Urinary bladder (tissue), 4 donors: ENCODE measurements around the gene VIPAS39. TPM values are rescaled to one million over a fixed set of nuclear protein-coding genes. Genes with fewer than 3 reads are reported as not detected.

Source experiments
- DNase-seq: peaks from one replicate; pipeline ENCODE4 v3.0.0-alpha.2; 2015; ENCODE audit errors: extremely low spot score
- H3K27ac ChIP-seq: one replicate; pipeline ENCODE4 v1.5.1; 2013; ENCODE audit warnings: low read depth, mild to moderate bottlenecking, moderate library complexity
- H3K36me3 ChIP-seq: one replicate; pipeline ENCODE4 v1.6.1; 2013; ENCODE audit warnings: mild to moderate bottlenecking, moderate library complexity; ENCODE audit not compliant: insufficient read depth
- H3K4me1 ChIP-seq: one replicate; pipeline ENCODE4 v1.6.1; 2013; ENCODE audit warnings: mild to moderate bottlenecking, moderate library complexity; ENCODE audit not compliant: insufficient read depth
- H3K4me3 ChIP-seq: one replicate; pipeline ENCODE4 v1.5.1; 2013; ENCODE audit warnings: low read depth, low read length
- WGBS: extraction: QIAGEN DNeasy Blood & Tissue Kit; methylation state at CpG from one replicate; pipeline ENCODE4 v1.1.7; 2013; 5-methylcytosine and 5-hydroxymethylcytosine counted together
- polyA plus RNA-seq: library from polyadenylated mRNA; stranded (reverse); fragments of 200-250 nt; gene quantifications from one replicate; pipeline ENCODE4 v1.2.3, GENCODE V29; 2013
- total RNA-seq: library from RNA; depleted of rRNA; stranded (reverse); fragments of >200 nt; gene quantifications from one replicate; pipeline ENCODE4 v1.2.3, GENCODE V29; 2014
- donor health status: healthy with polysubstance abuse.
- donor health status: healthy.

The VIPAS39 gene
- total and polyA plus RNA-seq, 2 donors = 19.5 to 21.5 TPM

DNA sequence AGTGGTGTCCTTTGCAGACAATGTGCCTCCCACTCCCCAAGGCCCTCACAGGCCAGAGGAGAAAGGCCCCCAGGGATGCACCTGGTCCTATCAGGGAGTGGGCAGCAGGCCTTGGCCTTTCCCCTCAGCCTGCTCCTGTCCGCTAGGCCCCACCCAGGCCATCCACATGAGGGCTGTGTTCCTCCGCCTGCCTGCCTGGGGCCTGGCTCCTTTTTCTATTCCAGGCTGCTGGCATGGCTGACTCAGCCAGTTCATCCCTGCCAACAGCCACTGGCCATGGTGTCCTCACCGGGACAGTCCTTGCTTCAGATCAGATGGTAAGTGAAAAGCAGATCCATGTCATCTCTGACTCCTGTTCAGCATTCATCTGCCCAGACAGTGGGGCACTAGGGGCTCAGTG is 27.9 kb upstream of the VIPAS39 start:
- DNase-seq = no peak
- H3K36me3 ChIP-seq = no peaks in the 10 kb centered on the region
- no peaks in the 10 kb centered on the region for H3K4me1 ChIP-seq
- WGBS = 89% methylated on average over 3 of the region's 3 CpGs
- no peak overlapping the region for H3K27ac ChIP-seq
- H3K4me3 ChIP-seq = no peak overlapping the region

DNA sequence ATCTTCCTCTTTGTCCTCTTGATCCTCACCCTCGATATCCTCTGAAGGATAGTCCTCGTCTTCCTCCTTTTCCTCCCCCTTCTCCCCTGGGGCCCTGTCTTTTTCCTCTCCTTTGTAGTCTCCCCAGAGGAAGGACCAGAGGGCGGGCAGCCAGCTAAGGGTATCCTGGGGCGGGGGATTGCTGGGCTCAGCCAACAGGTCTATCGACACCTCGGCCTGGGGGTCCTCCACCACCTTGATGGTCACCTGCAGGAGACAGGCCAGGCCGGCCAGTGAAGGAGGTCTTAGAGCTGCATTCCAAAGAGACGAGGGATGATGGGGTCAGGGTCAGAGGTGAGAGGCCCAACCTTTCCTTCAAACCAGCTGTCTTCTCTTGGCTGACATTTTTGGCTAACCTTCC is 25.0 kb upstream of the VIPAS39 start:
- H3K27ac ChIP-seq = no peak overlapping the region
- WGBS = 80% methylated on average over 8 of the region's 8 CpGs
- H3K4me1 ChIP-seq = no peaks in the 10 kb centered on the region
- H3K4me3 ChIP-seq = no peak overlapping the region
- DNase-seq = no peak
- no peaks in the 10 kb centered on the region for H3K36me3 ChIP-seq

DNA sequence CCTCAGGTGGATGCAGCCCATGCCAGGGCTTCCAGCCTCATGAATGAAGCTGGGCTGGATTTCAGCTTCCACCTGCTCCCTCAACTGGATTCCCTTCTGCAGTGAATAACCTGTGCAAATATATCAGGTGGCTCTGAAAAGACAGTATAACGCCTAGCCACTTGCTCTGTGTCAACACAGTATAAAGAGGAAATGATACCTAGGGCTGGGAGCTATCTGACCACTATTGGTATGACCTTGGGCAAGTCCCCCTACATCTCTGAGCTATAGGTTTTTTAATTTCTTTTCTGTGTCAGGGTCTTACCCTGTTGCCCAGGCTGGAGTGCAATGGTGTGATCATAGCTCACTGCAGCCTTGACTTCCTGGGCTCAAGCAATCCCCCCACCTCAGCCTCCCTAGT is 21.4 kb upstream of the VIPAS39 start:
- 80% methylated on average over 1 of the region's 1 CpG for WGBS

DNA sequence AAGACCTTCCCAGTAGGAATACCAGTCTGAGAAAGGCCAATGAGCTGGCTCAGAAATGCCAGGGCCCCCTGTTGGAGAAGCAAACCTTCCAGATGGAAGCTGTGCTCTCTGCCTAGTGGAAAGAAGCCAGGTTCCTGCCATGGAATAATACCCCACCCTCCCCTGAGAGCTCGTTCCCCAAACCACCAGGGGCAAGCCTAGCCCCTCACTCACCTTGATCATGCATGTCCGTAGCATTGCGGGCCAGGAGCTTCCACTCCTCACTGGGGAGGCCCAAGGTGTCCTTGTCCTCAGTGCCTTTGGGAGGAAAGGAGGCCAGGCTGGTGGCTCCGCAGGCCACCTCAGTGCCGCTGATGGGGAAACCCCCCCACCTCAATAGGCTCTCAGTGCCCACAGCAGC is 20.6 kb upstream of the VIPAS39 start:
- DNase-seq = no peak
- Histone ChIP-seq H3K4me3 (no peak overlapping the region), H3K36me3 (no peaks in the 10 kb centered on the region), H3K27ac (no peak overlapping the region), H3K4me1 (no peaks in the 10 kb centered on the region)
- 87% methylated on average over 5 of the region's 5 CpGs for WGBS

More for the DNA sequence above, 21.4 kb upstream of the VIPAS39 start:
- H3K27ac ChIP-seq = no peak overlapping the region
- no peak for DNase-seq
- no peaks in the 10 kb centered on the region for H3K4me1 ChIP-seq
- no peaks in the 10 kb centered on the region for H3K36me3 ChIP-seq
- H3K4me3 ChIP-seq = no peak overlapping the region

DNA sequence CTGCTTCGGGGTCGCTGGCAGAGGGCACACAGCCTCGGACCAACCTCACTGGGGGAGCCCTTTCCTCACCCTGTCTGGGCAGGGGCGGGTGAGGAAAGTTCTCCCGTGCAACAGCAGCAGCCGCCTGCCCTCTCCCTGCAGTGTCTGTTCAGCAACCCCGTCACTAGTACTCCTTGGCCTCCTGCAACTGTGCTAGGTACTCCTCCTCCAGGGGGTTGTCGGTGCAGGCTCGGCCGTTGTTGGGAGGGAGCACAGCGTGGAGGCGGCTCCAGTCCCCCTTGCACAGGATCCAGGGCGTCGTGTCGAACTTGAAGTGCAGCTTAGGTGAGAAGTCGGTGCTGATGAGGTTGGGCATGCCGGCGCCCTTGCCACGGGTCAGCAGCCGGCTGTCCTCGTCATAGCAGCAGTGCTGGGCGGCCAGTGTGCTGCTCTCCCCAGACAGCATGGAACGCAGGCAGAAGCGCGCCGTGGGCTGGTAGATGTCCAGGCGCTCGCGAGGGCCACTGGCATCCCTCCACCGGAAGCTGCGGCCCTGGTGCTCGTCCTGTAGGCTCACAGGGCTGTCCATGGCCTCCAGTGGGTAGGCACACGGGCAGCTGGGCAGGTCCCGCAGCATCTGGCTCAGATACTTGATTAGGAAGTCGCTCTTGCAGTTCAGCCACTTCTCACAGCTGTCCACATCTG is 18.2 kb upstream of the VIPAS39 start:
- no peaks in the 10 kb centered on the region for H3K36me3 ChIP-seq
- H3K27ac ChIP-seq = no peak overlapping the region
- H3K4me3 ChIP-seq = no peak overlapping the region
- no peaks in the 10 kb centered on the region for H3K4me1 ChIP-seq
- DNase-seq = no peak
- 87% methylated on average over 35 of the region's 35 CpGs for WGBS

DNA sequence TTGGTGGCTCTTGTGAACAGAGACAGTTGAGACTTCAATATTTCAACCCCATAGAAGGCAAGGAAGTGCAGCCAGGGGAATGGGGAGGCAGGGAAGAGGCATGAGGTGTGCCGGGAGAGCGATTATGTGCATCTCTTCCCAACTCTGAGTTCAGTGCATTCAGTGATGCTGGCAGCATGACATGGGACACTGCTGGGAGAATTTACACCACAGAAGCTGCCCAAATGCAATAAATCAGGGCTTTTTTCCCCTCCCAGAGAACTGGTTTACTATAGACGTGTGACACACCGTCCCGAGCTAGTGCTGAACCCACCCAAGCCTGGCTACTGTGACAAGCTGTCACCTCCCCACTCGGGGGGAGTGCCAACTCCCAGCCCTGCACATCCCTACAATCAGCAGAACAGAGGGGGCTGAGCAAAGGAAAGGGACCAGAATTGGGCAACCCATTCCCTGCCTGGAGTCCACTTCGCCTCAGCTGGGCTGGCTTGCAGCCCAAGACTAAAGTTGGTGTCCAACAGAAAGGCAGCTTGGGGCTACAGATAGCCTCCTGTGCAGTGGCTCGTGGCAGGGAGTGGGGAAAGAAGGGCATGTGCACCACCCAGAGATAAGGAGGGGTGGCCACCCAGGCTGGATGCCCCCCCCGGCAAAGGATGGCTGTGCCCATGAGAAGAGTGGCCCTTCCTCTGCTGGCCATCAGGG is 17.2 kb upstream of the VIPAS39 start:
- H3K4me3 ChIP-seq = no peak overlapping the region
- no peak overlapping the region for H3K27ac ChIP-seq
- no peak for DNase-seq
- no peaks in the 10 kb centered on the region for H3K4me1 ChIP-seq
- no peaks in the 10 kb centered on the region for H3K36me3 ChIP-seq
- 45% methylated on average over 9 of the region's 9 CpGs for WGBS

DNA sequence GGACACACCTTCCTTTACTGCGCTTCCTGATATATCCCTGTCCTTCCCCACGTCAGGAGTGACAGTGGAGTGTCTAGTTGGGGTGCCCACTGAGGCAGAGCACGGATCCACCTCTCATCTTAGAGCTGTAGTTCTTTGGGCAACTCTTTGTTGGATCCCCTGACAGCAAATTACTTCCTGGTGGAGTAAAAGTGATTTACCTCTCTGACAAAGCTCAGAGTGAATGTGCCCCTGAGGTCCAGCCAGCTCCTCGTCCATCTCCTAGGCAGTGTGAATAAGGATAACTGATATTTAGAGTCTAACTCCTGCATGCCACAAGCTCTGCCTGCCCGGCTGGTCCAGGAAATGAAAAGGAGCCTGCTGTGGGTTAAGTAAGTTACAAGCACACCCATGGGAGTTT is 16.5 kb upstream of the VIPAS39 start:
- no peak overlapping the region for H3K4me3 ChIP-seq
- no peak for DNase-seq
- H3K36me3 ChIP-seq = no peaks in the 10 kb centered on the region
- no peaks in the 10 kb centered on the region for H3K4me1 ChIP-seq
- H3K27ac ChIP-seq = no peak overlapping the region
- WGBS = 64% methylated on average over 5 of the region's 5 CpGs

DNA sequence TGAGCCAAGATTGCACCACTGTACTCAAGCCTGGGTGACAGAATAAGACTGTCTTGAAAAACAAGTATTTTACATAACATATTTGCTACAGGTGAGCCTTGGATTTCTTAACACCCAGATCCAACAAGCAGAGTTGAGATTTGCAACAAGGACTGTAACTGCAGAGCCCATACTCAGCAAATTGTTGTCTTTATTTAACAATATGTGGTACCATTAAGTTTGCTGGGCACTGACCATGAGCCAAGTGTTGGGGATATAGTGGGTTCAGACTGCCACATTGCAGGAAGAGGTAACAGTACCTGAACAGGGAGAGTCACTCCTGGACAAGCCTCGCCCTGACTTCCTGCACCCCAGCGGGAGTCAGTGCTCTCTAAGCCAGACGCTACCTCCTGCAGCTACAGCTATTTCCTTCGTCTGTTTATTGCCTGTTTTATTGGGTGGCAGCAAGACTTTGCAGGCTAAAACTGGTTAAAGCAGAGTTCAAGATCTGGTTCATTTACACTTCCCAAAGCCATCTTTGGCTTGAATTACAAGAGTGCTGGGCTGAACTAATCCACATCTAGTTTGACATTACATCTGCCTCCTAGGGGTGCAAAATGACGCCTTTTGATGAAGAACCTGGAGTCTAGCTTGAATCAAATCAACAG is 12.9 kb upstream of the VIPAS39 start:
- peak; percentile 26 for DNase-seq
- WGBS = 32% methylated on average over 5 of the region's 5 CpGs
- Histone ChIP-seq H3K27ac (no peak overlapping the region), H3K4me1 (no peaks in the 10 kb centered on the region), H3K4me3 (no peak overlapping the region), H3K36me3 (peaks cover 7% of the 10 kb centered on the region)

DNA sequence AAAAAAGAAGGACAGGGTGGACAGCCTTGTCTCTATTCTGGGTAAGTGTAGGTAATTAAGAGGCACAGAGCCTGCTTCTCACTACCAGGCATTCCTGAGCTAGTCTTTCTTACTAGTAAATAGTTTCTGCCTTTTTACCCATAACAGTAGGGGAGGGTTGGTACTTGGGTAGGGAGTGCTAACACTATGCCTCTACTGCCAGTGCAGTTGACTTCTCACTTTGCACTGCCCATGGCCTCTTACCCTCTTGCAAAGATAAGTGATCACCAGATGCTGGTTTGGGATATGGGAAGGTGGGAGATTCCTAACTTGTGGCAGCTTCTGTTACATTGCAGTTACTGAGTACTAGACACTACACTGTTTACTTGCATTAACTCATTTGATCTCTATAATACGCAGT is 12.1 kb upstream of the VIPAS39 start:
- WGBS = 71% methylated on average over 1 of the region's 1 CpG
- no peak for DNase-seq
- H3K4me3 ChIP-seq = no peak overlapping the region
- H3K36me3 ChIP-seq = peaks cover 11% of the 10 kb centered on the region
- H3K27ac ChIP-seq = no peak overlapping the region
- H3K4me1 ChIP-seq = no peaks in the 10 kb centered on the region

DNA sequence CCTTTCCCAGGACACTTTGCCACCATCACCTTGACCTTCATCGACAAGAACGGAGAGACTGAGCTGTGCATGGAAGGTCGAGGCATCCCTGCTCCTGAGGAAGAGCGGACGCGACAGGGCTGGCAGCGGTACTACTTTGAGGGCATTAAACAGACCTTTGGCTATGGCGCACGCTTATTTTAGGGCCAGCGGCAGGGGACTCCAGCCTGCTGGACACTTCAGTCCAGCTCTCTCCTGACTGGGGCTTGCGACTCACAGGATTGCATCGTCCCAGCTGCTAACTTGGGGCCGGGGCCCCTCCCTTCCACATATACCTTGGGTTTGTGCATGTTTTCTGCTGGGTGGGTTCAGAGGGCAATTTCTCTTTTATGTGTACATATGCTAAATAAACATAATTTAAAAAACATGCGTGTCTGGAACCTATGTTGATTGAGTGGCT is 11.7 kb upstream of the VIPAS39 start:
- Histone ChIP-seq H3K27ac (no peak overlapping the region), H3K4me1 (no peaks in the 10 kb centered on the region), H3K4me3 (no peak overlapping the region), H3K36me3 (peaks cover 11% of the 10 kb centered on the region)
- 84% methylated on average over 14 of the region's 14 CpGs for WGBS
- DNase-seq = no peak

DNA sequence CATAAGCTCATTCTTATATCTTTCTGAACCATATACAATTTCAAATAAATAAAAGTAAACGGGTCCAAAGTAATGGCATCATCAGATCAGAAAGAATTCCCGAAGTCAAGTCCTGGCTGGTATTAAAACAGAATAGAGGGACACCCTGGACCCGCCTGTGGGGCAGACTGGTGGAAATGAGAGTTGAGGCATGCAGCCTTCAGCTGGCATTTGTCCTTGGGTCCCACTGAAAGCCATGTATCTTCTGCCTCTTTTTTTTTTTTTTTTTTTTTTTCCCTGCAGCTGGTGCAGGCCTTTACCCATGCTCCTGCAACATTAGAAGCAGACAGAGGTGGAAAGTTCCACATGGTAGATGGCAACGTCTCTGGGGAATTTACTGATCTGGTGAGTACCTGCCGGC is 10.4 kb upstream of the VIPAS39 start:
- Histone ChIP-seq H3K36me3 (peaks cover 15% of the 10 kb centered on the region), H3K4me3 (no peak overlapping the region), H3K4me1 (no peaks in the 10 kb centered on the region), H3K27ac (no peak overlapping the region)
- DNase-seq = no peak
- 85% methylated on average over 5 of the region's 5 CpGs for WGBS

DNA sequence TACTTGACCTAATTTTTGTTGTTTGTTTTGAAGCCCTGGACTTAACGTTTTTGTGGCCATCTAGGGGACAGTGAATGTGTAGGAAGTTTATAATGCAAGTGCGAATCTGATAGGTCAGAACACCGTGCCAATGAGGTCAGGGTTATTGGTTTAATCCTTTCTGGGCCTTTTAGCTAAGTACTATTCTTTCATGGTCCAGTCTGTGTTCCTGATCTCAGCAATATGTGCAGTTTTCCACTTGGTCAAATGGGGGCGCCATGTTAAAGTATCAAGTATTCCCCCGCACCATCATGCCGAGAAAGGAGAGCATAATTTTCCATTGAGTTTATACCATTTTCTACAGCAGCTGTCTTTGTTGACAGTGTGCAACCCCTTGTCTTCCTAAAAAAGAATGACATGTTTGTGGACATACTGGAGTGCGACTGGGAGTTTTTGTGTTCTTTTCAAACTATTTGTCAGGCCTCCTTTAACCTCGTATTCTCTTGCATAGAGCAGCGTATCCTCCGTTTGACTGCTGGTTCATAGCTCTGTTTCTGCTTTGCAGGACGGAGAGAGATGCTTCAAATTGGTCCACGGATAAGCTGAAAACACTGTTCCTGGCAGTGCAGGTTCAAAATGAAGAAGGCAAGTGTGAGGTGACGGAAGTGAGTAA is 1.8 kb upstream of the VIPAS39 start:
- 32% methylated on average over 13 of the region's 13 CpGs for WGBS

DNA sequence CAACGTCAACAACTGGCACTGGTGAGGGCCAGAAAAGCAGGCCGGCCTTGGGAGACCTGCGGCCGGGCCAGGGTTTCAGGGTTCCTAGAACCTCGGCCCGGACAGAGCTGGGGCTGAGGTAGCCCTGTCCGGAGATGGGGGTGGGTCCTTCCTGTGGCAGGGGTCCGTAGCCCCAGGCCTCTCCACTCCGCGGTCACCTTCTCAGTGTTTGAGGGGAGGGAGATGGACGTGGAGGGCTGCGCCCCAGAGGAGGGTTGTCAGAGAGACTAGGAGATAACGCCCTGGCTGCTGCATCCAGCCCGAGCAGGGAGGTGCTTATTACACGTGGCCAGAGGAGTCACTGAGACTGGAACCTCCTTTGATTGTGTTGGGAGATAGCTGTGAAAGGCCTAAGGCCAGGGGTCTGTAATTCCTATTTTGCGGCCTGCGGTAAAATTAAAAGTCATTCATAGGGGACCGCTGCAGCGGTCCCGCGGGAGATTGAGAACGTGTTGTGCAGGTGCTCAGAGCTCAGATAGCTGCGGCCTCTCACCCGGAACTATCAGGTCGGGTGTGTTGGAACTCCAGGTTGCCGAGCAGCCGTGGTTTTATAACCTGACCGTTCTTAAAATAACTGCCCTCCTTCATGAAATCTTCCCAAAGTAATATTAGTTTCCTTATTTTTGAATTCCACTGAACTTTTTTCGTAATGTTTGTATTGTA is 999 bp upstream of the VIPAS39 start:
- Histone ChIP-seq H3K27ac (peak overlapping the region; percentile 71), H3K4me3 (peak overlapping the region; percentile 93), H3K4me1 (no peaks in the 10 kb centered on the region), H3K36me3 (peaks cover 3% of the 10 kb centered on the region)
- no peak for DNase-seq
- WGBS = under 1% methylated on average over 29 of the region's 29 CpGs

More for the DNA sequence above, 1.8 kb upstream of the VIPAS39 start:
- Histone ChIP-seq H3K36me3 (peaks cover 7% of the 10 kb centered on the region), H3K27ac (no peak overlapping the region), H3K4me1 (no peaks in the 10 kb centered on the region), H3K4me3 (peak overlapping the region; percentile 93)
- peak; percentile 28 for DNase-seq
